Fibroblast of skin of left biceps (primary cell): Measurements from ENCODE around the gene ZDHHC17.
"Not testable (repeated sequence)": the region's sequence is repeated elsewhere in the genome, so short reads cannot be mapped to it uniquely, and the experiment has no call there.

ENCODE experiments used
- DNase-seq, 2 experiments: peaks; one replicate each; pipeline ENCODE4 v3.0.0-alpha.2; 2013; ENCODE audit warnings: low read depth in 2 of 2

Gene ZDHHC17

GRCh38 chr12:76765598-76765997, 1.7 kb downstream of the ZDHHC17 start:
- DNase-seq: no peak

GRCh38 chr12:76766161-76766560, 2.2 kb downstream of the ZDHHC17 start:
- DNase-seq: no peak

- DNase-seq: no peak
These were observed 4.7 kb downstream of the ZDHHC17 start for GRCh38 chr12:76768576-76768975.

- DNase-seq: no peak
These were observed 13.9 kb downstream of the ZDHHC17 start for GRCh38 chr12:76777765-76778216.

- no peak for DNase-seq
These were observed 14.4 kb downstream of the ZDHHC17 start for GRCh38 chr12:76778364-76778763.

GRCh38 chr12:76779310-76779709, 15.4 kb downstream of the ZDHHC17 start:
- DNase-seq: not testable (repeated sequence)

- no peak for DNase-seq
These were observed 17.4 kb downstream of the ZDHHC17 start for GRCh38 chr12:76781321-76781720.

GRCh38 chr12:76782526-76782925, 18.6 kb downstream of the ZDHHC17 start:
- no peak for DNase-seq

GRCh38 chr12:76784600-76785051, 20.7 kb downstream of the ZDHHC17 start:
- DNase-seq: peak; percentile 55 to 57

GRCh38 chr12:76785407-76785806, 21.5 kb downstream of the ZDHHC17 start:
- no peak for DNase-seq

- DNase-seq: no peak
These were observed 23.1 kb downstream of the ZDHHC17 start for GRCh38 chr12:76786986-76787385.

- DNase-seq: no peak
These were observed 23.8 kb downstream of the ZDHHC17 start for GRCh38 chr12:76787689-76788088.

GRCh38 chr12:76789335-76790050, 25.6 kb downstream of the ZDHHC17 start:
- DNase-seq: no peak

- DNase-seq: no peak
These were observed 26.9 kb downstream of the ZDHHC17 start for GRCh38 chr12:76790564-76791552.

GRCh38 chr12:76792828-76793227, 28.9 kb downstream of the ZDHHC17 start:
- DNase-seq: no peak

GRCh38 chr12:76798864-76799263, 34.9 kb downstream of the ZDHHC17 start:
- no peak for DNase-seq

- no peak for DNase-seq
These were observed 35.4 kb downstream of the ZDHHC17 start for GRCh38 chr12:76799362-76799761.

- no peak for DNase-seq
These were observed 38.1 kb downstream of the ZDHHC17 start for GRCh38 chr12:76802060-76802459.

- DNase-seq: no peak
These were observed 40.6 kb downstream of the ZDHHC17 start for GRCh38 chr12:76804435-76804976.

- DNase-seq: no peak
These were observed 46.9 kb downstream of the ZDHHC17 start for GRCh38 chr12:76810671-76811419.

GRCh38 chr12:76811976-76812375, 48.1 kb downstream of the ZDHHC17 start:
- DNase-seq: no peak

GRCh38 chr12:76813265-76813664, 49.4 kb downstream of the ZDHHC17 start:
- DNase-seq: no peak
